GM19372 (cell line): ENCODE measurements around the gene SCAF1.
"Not testable (repeated sequence)": the region's sequence is repeated elsewhere in the genome, so short reads cannot be mapped to it uniquely, and the experiment has no call there.

Experiments
- ATAC-seq: cut with Tn5 transposase; IDR thresholded peaks from one replicate; pipeline ENCODE4 v1.9.1; 2021; ENCODE audit warnings: mild to moderate bottlenecking, low read depth, moderate library complexity; ENCODE audit not compliant: unreplicated experiment

Gene SCAF1

DNA sequence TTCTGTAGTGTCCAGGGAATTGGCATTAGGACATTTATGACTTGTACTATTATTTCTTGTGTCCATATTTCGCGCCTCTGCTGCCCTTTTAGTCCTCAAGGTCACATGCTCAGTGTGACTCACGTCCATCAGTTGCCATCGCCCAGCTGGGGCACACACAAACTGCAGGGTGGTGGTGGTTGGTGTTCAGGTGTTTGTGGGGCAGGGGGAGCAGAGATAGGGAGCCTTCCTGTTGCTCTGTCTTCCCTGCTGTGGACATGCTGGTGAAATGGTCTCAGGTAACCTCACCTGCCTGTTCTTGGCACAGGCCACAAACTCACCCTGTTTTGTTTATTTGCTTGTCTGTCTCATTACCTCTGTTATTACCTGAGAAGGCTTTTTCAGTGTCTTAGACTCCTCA, 28.6 kb upstream of the SCAF1 start:
- ATAC-seq, result no peak

- no peak for ATAC-seq
These were observed 27.7 kb upstream of the SCAF1 start for GRCh38 chr19:49614096-49614833.

GRCh38 chr19:49615861-49616260, 26.1 kb upstream of the SCAF1 start:
- ATAC-seq, result no peak

DNA sequence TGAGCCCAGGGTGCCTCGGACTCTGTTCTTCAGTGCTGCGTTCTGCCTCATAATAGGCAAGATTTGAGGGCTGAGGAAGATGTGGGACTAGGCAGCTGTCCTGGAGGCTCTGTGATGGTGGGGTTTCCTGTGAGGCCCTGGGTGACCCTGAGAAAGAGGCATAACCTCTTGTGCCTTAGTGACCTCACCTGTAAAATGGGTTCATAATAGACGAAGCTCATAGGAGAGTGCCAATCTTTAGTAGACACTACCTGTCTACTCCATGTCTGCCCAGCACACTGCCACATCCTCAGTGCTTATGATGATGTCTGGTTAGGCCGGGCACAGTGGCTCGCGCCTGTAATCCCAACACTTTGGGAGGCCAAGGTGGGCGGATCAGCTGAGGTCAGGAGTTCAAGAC, 25.5 kb upstream of the SCAF1 start:
- ATAC-seq, result no peak

- ATAC-seq, result no peak
These were observed 25.1 kb upstream of the SCAF1 start for GRCh38 chr19:49616945-49617344.

DNA sequence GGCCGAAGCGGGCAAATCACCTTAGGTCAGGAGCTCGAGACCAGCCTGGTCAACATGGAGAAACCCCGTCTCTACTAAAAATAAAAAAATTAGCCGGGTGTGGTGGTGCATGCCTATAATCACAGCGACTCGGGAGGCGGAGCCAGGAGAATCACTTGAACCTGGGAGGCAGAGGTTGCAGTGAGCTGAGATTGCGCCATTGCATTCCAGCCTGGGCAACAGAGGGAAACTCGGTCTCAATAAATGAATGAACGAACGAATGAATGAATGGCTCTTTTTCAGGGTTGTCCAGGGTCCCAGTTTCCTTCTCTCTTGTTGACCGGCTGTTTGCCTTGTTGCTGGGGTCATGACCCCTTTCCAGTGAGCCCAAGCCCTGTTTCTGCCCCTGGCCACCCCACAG, 24.1 kb upstream of the SCAF1 start:
- not testable (repeated sequence) for ATAC-seq

- ATAC-seq, result no peak
These were observed 16.8 kb upstream of the SCAF1 start for GRCh38 chr19:49624967-49625910.

DNA sequence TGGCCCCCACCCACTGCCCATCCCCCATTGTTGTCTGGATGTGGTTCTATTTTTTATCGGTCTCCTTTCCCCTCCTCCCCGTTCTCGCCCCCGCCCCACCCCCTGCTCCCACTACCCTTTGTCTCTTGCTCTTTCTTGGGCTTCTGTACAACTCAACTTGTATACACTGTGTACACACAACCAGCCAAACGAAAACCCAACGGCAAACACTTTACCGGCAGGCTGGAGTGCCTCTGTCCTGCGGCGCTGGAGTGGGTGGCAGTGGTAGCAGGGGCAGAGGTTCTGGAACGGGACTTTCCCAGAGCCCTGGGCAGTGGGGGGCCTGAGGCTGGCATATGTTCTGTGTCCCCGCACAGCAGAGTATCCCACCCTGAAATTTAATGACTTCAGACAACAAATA, 15.8 kb upstream of the SCAF1 start:
- ATAC-seq, result no peak

DNA sequence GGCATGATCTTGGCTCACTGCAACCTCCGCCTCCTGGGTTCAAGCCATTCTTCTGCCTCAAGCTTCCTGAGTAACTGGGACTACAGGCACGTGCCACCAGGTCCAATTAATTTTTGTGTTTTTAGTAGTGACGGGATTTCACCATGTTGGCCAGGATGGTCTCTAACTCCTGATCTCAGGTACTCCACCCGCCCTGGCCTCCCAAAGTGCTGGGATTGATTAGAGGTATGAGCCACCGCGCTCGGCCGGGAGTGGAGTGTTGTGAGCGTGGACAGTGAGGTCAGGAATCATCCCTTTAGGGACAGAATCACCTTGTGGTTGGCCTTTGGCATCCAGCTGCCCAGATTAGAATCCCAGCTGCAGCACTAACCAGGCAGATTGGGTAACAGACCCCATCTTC, 12.3 kb upstream of the SCAF1 start:
- ATAC-seq, result no peak

DNA sequence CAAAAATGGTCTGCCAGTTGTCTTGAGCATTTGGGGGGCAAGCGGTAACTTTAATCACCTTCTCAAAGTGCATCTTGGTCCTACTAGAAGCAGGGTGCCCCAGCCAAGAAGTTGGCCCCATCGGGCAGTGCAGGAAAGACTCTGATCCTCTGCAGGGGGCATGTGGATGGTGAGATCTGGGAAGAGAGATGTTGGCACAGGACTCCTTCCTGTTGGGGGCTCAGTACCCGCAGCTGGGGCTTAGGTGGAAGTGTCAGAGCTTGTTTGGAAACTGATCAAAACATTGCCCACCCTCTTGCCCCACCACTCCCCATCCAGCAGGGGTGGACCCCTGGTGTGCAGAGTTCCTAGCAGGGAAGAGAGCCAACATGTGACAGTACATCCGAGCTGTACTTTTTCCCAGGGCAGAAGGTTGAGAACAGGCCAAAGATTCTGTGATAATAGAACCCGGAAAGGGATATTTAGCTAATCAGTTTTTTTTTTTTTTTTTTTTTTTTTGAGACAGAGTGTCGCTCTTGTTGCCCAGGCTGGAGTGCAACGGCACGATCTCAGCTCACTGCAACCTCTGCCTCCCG, 10.9 kb upstream of the SCAF1 start:
- ATAC-seq, result no peak

- ATAC-seq, result no peak
These were observed 10.3 kb upstream of the SCAF1 start for GRCh38 chr19:49631610-49632192.

- no peak for ATAC-seq
These were observed 9.4 kb upstream of the SCAF1 start for GRCh38 chr19:49632576-49632975.

DNA sequence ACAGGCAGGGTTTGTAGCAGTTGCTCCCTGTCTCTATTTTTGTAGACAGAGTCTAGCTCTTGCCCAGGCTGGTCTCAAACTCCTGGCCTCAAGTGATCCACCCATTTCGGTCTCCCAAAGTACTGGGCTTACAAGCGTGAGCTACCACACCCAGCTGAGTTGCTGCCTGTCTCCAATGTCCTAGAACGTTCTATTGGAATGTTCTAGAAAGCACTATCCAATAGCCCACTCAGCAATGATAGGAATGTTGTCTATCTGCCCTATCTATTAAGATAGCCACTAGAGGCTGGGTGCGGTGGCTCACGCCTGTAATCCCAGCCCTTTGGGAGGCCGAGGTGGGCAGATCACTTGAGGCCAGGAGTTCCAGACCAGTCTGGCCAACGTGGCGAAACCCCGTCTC, 8.7 kb upstream of the SCAF1 start:
- ATAC-seq, result not testable (repeated sequence)

DNA sequence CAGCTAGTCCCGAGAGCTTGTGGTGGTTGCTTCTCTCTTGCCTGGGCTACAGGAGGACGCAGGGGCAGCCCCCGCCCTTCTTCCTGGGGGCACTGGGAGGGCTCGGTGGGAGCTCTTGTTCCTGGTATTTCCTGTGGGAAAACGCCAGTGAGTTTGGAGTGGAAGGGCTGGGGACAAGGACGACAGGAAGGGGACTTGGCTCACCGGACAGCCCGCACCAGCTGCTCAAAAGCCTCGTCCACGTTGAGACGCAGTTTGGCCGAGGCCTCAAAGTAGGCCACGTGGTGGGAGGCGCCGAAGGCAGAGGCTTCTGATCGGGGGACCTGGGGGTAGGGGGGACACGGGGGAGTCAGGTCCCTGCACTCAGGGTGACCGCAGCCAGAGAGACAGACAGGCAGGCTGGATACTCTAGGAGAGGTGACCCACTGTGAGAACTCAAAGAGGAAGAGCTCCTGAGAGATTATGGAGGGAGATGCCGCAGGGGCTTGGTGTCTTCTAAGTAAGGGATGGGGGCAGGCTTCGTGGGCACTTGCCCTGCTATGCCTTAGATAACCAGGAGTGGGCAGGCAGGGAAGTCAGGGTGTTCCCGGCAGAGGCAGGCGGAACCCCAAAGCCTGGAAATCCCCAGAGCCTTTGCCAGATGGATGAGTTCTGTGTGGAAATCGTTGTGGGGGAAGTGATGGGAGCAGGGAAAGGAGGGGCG, 6.3 kb upstream of the SCAF1 start:
- no peak for ATAC-seq

- ATAC-seq, result no peak
These were observed 5.6 kb upstream of the SCAF1 start for GRCh38 chr19:49636233-49636932.

DNA sequence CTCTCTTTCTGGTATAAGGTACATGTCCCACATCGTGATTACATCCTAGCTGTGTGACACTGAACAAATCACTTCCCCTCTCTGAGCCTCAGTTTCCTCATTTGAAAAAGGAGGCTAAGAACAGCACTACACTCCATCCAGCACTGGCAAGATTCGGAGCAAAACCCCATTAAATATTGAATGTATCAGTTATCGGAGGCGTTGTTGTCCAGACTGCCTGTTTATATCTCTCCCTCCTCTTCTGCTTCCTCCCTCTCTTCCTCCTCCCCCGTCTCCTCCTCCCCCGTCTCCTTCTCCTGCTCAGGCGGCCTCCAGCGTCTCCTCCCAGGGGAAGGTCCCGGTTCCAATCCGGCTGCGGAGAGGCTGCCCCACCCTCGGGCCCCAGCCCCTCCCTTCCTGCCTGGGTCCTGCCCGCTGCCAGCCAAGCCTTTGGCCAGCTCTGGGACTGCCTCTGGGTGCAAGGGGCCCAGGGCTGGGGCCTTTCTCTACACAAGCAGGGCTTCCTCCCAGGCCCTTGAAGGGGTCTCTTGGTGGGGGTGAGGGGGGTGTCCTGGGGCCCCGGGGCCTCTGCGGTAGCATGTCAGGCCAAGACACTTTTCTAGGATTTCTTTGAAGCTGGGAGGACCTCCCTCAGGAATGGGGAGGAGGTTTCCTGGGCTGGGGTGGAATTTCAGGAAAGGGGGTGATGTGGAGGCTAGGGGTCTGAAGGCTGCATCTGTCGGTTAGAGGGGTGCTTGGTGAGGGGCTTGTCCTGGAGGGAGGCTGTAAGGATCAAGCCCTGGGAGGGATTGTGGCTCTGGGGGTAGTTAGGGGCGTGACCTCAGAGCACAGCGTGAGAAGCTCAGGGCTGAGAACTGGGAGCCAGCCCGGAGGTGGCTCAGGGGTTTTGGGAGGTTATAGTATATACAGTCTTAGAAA, 3.9 kb upstream of the SCAF1 start:
- no peak for ATAC-seq

- ATAC-seq, result no peak
These were observed 2.5 kb upstream of the SCAF1 start for GRCh38 chr19:49639401-49640112.
